Heart left ventricle (tissue), 16 donors: ENCODE measurements around the gene SEC14L5. TPM values are rescaled to one million over a fixed set of nuclear protein-coding genes. Genes with fewer than 3 reads are reported as not detected.
"Not testable (repeated sequence)": the region's sequence is repeated elsewhere in the genome, so short reads cannot be mapped to it uniquely, and the experiment has no call there.

Experiments used
- ATAC-seq, 4 donors: fragments of 200-7000 bp; cut with Tn5 transposase; one replicate each; pipeline ENCODE4 v1.9.1; 2020 to 2022; ENCODE audit warnings: moderate library complexity in 4 of 4, mild to moderate bottlenecking in 3 of 4, moderate number of reproducible peaks in 1 of 4
- DNase-seq, 5 donors: peaks; one replicate each; pipeline ENCODE4 v3.0.0-alpha.2; 2020
- H3K27ac ChIP-seq, 12 donors: fragments of 200-600 bp; sonication (generic) in 4 of 12; one replicate each; pipeline versions ENCODE4 v1.5.0 to v1.8.0; 2016 to 2022; ENCODE audit warnings: mild to moderate bottlenecking in 2 of 12
- H3K27me3 ChIP-seq, 9 donors: fragments of 200-600 bp; sonication (generic) in 2 of 9; one replicate each; pipeline versions ENCODE4 v1.5.1 to v1.8.0; 2016 to 2022; ENCODE audit warnings: mild to moderate bottlenecking in 3 of 9
- H3K36me3 ChIP-seq, 9 donors: fragments of 200-600 bp; sonication (generic) in 2 of 9; one replicate each; pipeline versions ENCODE4 v1.5.0 to v1.8.0; 2018 to 2022; ENCODE audit warnings: mild to moderate bottlenecking in 2 of 9
- H3K4me1 ChIP-seq, 12 donors: fragments of 200-600 bp; sonication (generic) in 4 of 12; one replicate each; pipeline versions ENCODE4 v1.5.0 to v1.8.0; 2016 to 2022; ENCODE audit warnings: mild to moderate bottlenecking in 3 of 12
- H3K4me3 ChIP-seq, 12 donors: fragments of 200-600 bp; sonication (generic) in 4 of 12; one replicate each; pipeline versions ENCODE4 v1.5.0 to v1.8.0; 2017 to 2022; ENCODE audit warnings: mild to moderate bottlenecking in 9 of 12, moderate library complexity in 4 of 12
- H3K9me3 ChIP-seq, 12 donors: fragments of 200-600 bp; sonication (generic) in 4 of 12; one replicate each; pipeline versions ENCODE4 v1.5.0 to v1.8.0; 2016 to 2022; ENCODE audit warnings: mild to moderate bottlenecking in 1 of 12
- POLR2A ChIP-seq, 2 donors: fragments of 450-650 bp; IDR thresholded peaks; one replicate each; pipeline ENCODE4 v1.6.1; 2017; ENCODE audit warnings: antibody characterized with exemption in 2 of 2, mild to moderate bottlenecking in 2 of 2, moderate library complexity in 2 of 2
- WGBS, 4 donors: extraction: QIAGEN DNeasy Blood & Tissue Kit in 2 of 4; methylation state at CpG; one replicate each; pipeline versions ENCODE4 v1.1.5 to v1.1.7; 2013 to 2018; 5-methylcytosine and 5-hydroxymethylcytosine counted together
- intact Hi-C, 10 donors: fragments of 100-400 bp; cut with DNase I; formaldehyde crosslinking; loops; one replicate each; pipeline versions ENCODE4 v1.11.1 to v1.14.2; 2022
- polyA plus RNA-seq, 2 donors: library from polyadenylated mRNA; stranded (reverse); fragments of 200-250 nt; gene quantifications; one replicate each; pipeline ENCODE4 v1.2.3, GENCODE V29; 2013
- total RNA-seq, 9 donors: library from RNA; depleted of rRNA in 2 of 9; stranded (reverse); fragments of >200 nt in 2 of 9; fragmentation: NEBNext Ultra II Directional in 3 of 9; extraction: Animal tissue kit (Norgen Biotek cat#: 25700) in 3 of 9; gene quantifications; one replicate each; pipeline versions ENCODE4 v1.1.0 to v1.2.4, GENCODE V29; 2016 to 2023
- TF ChIP-seq, protein P1 (sequence below), 12 donors: fragments of 200-600 bp; sonication (generic) in 4 of 12; IDR thresholded peaks; one replicate each; pipeline versions ENCODE4 v1.5.0 to v1.8.0; 2018 to 2022; ENCODE audit warnings: antibody characterized with exemption in 12 of 12, mild to moderate bottlenecking in 5 of 12
- donor health status: ischemic (EF 13 %, LVEDD 7.1; RV severe dilation, severe dysfunction).
- donor health status: healthy with polysubstance abuse.
- donor health status: DM: no; HTN: yes; CAD: no.
- donor health status: DM: no; HTN: no; CAD: no.
- donor health status: ischemic (EF 25% LVEDD 6.9; RV normal size, moderate dysfunction).
- donor health status: ischemic (EF 25% LVEDD 5.7; RV mildly dilated, moderate dysfunction).
- donor health status: healthy.
- donor health status: DM: yes; HTN: yes; CAD: no.
- donor health status: ischemic (EF 35%, LVEDD 5.7; RV mildly dilated, moderate dysfunction).
- donor health status: nonischemic (EF 11% LVEDD 7.7; RV severe dilation, severe dysfunction).
- donor health status: DM: yes; HTN: yes; CAD: no.
- donor health status: PGD.
- donor health status: ischemic (EF 29% LVEDD 5.4; RV normal size, mild dysfunction).
- donor health status: nonischemic (EF 23%, LVEDD 6.1; RV moderate dilation, normal function).

SEC14L5 gene
- total and polyA plus RNA-seq, 11 donors: 0.11 to 25.4 (median 5.7) TPM

GRCh38 chr16:4948903-4949766, 9.0 kb upstream of the SEC14L5 start:
- H3K27me3 ChIP-seq: no peaks in the 10 kb centered on the region
- no peaks in the 10 kb centered on the region for H3K36me3 ChIP-seq
- H3K4me1 ChIP-seq: peaks cover 0 to 19% (median 14%) of the 10 kb centered on the region in 12 donors
- no peak for ATAC-seq
- H3K9me3 ChIP-seq: no peaks in the 10 kb centered on the region
- intact Hi-C loops: loop anchor here in 2 of 10 donors (5.0 to 10.0 kb wide), 2 partner anchors 94 to 102 kb away; partner anchors contain the start of genes GLYR1 (in 1 of the 2) and UBN1 (in 1 of the 2)
- TF ChIP-seq, protein P1, sequence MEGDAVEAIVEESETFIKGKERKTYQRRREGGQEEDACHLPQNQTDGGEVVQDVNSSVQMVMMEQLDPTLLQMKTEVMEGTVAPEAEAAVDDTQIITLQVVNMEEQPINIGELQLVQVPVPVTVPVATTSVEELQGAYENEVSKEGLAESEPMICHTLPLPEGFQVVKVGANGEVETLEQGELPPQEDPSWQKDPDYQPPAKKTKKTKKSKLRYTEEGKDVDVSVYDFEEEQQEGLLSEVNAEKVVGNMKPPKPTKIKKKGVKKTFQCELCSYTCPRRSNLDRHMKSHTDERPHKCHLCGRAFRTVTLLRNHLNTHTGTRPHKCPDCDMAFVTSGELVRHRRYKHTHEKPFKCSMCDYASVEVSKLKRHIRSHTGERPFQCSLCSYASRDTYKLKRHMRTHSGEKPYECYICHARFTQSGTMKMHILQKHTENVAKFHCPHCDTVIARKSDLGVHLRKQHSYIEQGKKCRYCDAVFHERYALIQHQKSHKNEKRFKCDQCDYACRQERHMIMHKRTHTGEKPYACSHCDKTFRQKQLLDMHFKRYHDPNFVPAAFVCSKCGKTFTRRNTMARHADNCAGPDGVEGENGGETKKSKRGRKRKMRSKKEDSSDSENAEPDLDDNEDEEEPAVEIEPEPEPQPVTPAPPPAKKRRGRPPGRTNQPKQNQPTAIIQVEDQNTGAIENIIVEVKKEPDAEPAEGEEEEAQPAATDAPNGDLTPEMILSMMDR (IDR thresholded peaks at IDR 0.05): no peak
- TF ChIP-seq POLR2A (IDR thresholded peaks at IDR 0.05): no peak
- DNase-seq: no peak
- H3K4me3 ChIP-seq: no peak overlapping the region
- WGBS, 4 donors: 67 to 71% (median 68%) methylated on average over 15 to 16 of the region's 16 CpGs
- H3K27ac ChIP-seq: no peak overlapping the region

DNA sequence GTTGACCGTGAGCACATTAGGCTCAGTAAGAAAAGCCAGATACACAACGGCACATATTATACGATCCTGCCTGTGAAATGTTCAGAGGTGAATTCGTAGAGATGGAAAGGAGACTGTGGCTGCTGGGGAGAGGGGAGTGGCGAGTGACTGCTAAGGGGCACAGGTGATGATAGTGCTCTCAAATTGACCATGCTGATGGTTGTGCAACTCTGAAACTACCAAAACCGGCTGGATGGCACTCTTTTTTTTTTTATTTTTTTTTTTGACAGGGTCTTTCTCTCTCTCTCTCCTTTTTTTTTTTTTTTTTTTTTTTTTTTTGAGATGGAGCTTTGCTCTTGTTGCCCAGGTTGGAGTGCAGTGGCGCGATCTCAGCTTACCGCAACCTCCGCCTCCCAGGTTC, 8.1 kb upstream of the SEC14L5 start:
- TF ChIP-seq, protein P1 (IDR thresholded peaks at IDR 0.05): no peak
- TF ChIP-seq POLR2A (IDR thresholded peaks at IDR 0.05): no peak
- Histone ChIP-seq H3K27ac (no peak overlapping the region), H3K9me3 (no peaks in the 10 kb centered on the region), H3K4me1 (peaks cover 0 to 10% (median 7%) of the 10 kb centered on the region in 12 donors), H3K36me3 (no peaks in the 10 kb centered on the region), H3K4me3 (no peak overlapping the region), H3K27me3 (no peaks in the 10 kb centered on the region)
- intact Hi-C loops: loop anchor here in 9 of 10 donors (5.0 to 10.0 kb wide), 11 partner anchors 75 to 445 kb away; partner anchors contain the start of genes ROGDI (in 3 of the 9), ANKS3 (in 2 of the 9), DNAAF8 (in 2 of the 9) and GLYR1 (in 1 of the 9)
- DNase-seq: no peak
- 66 to 82% (median 70%) methylated on average over 10 of the region's 10 CpGs for WGBS, 4 donors
- no peak for ATAC-seq

DNA sequence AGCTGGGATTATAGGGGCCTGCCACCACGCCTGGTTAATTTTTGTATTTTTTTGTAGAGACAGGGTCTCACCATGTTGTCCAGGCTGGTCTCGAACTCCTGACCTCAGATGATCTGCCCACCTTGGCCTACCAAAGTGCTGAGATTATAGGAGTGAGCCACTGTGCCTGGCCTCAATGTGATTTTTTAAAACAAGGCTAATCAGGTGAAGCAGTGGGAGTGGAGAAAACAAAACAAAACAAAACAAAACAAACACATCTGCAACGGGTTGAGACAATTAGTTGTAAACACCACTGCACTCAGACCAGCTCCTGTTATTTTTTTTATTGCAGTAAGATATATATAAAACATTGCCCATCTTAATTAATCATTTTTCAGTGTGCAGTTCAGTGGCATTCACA, 6.5 kb upstream of the SEC14L5 start:
- not testable (repeated sequence) for H3K27ac ChIP-seq, H3K36me3 ChIP-seq, H3K4me3 ChIP-seq, DNase-seq, H3K9me3 ChIP-seq, H3K4me1 ChIP-seq, ATAC-seq, H3K27me3 ChIP-seq
- intact Hi-C loops: loop anchor here in 8 of 10 donors (10.0 kb wide), 10 partner anchors 73 to 447 kb away; partner anchors contain the start of genes ROGDI (in 3 of the 8), ANKS3 (in 2 of the 8), DNAAF8 (in 2 of the 8) and MGRN1 (in 1 of the 8)
- 67 to 75% (median 72%) methylated on average over 3 of the region's 3 CpGs for WGBS, 4 donors

DNA sequence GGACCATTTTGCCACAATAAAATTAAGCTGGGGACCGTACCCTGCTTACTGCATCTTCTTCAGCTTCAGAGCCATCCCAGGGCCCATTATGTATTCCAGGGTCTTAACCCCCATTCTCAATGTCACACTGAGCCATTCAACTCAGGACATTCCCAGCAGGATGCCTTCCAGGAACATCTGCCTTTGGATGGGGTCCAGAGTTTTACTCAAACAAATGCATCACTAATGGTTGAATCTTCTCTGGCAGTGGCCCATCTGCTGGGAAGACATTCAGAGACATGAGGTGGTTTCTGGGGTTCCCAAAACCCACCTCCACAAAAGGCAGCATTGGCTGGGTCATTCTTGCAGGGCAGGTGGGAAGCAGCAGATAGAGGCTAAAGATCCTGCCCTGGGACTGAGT, 3.4 kb upstream of the SEC14L5 start:
- intact Hi-C loops: loop anchor here in 9 of 10 donors (5.0 to 10.0 kb wide), 17 partner anchors 70 to 450 kb away; partner anchors contain the start of genes ROGDI (in 4 of the 9), ANKS3 (in 3 of the 9), DNAAF8 (in 3 of the 9) and GLYR1 (in 1 of the 9)
- ATAC-seq: no peak
- Histone ChIP-seq H3K4me3 (no peak overlapping the region), H3K36me3 (no peaks in the 10 kb centered on the region), H3K27ac (no peak overlapping the region), H3K27me3 (peaks cover 0 to under 1% (median 0%) of the 10 kb centered on the region in 9 donors), H3K9me3 (no peaks in the 10 kb centered on the region), H3K4me1 (peaks cover 0 to 17% (median 12%) of the 10 kb centered on the region in 12 donors)
- DNase-seq: no peak
- TF ChIP-seq, protein P1 (IDR thresholded peaks at IDR 0.05): no peak
- no peak for TF ChIP-seq POLR2A (IDR thresholded peaks at IDR 0.05)
- WGBS, 4 donors: 82 to 100% (median 88%) methylated on average over 1 of the region's 1 CpG
